ENCODE results near the gene P3H3. TPM values are rescaled to one million over a fixed set of nuclear protein-coding genes. Genes with fewer than 3 reads are reported as not detected.

The P3H3 gene
- polyA plus RNA-seq, 2 of the 4 experiments (the other 2 are of a cell fraction) = 8.6 to 21.9 TPM

DNA sequence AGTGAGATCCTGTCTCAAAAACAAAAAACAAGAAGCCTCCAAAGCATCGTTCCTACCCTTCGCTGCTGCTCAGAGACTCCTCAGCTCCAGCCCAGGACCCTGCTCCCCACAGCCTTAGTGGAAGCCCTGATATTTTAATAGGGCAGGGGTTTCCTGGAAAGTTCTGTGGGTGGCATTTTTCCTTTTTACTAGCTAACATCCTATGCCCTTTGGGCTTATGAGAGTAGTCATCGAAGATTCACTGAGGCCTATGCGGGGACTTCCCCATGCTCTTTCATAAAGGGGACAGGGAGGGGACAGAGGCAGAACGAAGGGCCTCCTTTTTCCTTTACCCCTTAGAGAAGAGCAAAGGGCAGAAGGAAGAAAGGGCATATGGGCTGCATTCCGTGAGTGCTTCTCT lies 47.6 kb upstream of the P3H3 start:
- 83% methylated on average over 6 of the region's 6 CpGs for WGBS (ENCODE audit: missing lambda C conversion rate)
- no peaks in the 10 kb centered on the region for H3K9me3 ChIP-seq
- no peak overlapping the region for H3K4me3 ChIP-seq
- no peak for ATAC-seq
- ChIA-PET POLR2A (interaction anchor here (0.6 to 2.8 kb wide), 3 partner anchors 14 to 105 kb away, joined by 3 to 22 read pairs (median 8); partner anchors contain the start of genes MLF2 and PTMS), CTCF (interaction anchor here (0.6 to 26.0 kb wide), 16 partner anchors 11 to 905 kb away, joined by 3 to 670 read pairs (median 4); partner anchors contain the start of genes GPR162, LAG3, MLF2 and P3H3)
- DNase-seq (ENCODE audit: low read depth in 1 of 2, low spot score in 1 of 2) = no peak
- H3K4me2 ChIP-seq = no peak overlapping the region
- FAIRE-seq = no peak
- no peak for TF ChIP-seq CHD4 (IDR thresholded peaks at IDR 0.05; ENCODE audit: borderline replicate concordance)
- H3K4me1 ChIP-seq = peaks cover 12% of the 10 kb centered on the region; the same call in 2 of the 3 replicates
- no peak overlapping the region for H3K27ac ChIP-seq

DNA sequence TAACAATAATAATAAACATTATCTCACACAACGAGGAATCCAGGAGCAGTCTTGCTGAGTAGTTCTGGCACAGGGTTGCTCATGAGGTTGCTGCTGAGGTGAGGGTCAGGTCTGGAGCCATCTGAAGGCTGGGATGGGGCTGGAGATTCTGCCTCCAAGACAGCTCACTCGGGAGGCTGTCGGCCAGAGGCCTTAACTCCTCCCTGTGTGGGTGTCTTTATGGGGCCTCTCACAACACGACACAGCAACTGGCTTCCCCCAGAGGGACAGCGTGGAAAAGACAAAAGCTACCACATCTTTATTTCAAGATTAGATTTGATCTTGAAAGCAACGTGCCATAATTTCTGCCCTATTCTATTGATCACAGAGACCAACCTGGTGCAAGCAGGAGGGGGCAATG lies 46.1 kb upstream of the P3H3 start:
- no peak for DNase-seq (ENCODE audit: low read depth in 1 of 2, low spot score in 1 of 2)
- ChIA-PET POLR2A (interaction anchor here (2.5 to 2.8 kb wide), 2 partner anchors 16 to 29 kb away, joined by 8 to 22 read pairs; partner anchors contain the start of genes MLF2 and PTMS), CTCF (interaction anchor here (0.8 to 26.0 kb wide), 8 partner anchors 13 to 244 kb away, joined by 3 to 670 read pairs (median 30); partner anchors contain the start of genes GPR162, LAG3, MLF2 and P3H3)
- TF ChIP-seq SMC3 (IDR thresholded peaks at IDR 0.05) = no peak
- no peak for TF ChIP-seq FOXS1 (CRISPR knock-in tag; IDR thresholded peaks at IDR 0.05)
- TF ChIP-seq, protein P1, sequence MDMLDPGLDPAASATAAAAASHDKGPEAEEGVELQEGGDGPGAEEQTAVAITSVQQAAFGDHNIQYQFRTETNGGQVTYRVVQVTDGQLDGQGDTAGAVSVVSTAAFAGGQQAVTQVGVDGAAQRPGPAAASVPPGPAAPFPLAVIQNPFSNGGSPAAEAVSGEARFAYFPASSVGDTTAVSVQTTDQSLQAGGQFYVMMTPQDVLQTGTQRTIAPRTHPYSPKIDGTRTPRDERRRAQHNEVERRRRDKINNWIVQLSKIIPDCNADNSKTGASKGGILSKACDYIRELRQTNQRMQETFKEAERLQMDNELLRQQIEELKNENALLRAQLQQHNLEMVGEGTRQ (IDR thresholded peaks at IDR 0.05) = no peak
- TF ChIP-seq, protein P2, sequence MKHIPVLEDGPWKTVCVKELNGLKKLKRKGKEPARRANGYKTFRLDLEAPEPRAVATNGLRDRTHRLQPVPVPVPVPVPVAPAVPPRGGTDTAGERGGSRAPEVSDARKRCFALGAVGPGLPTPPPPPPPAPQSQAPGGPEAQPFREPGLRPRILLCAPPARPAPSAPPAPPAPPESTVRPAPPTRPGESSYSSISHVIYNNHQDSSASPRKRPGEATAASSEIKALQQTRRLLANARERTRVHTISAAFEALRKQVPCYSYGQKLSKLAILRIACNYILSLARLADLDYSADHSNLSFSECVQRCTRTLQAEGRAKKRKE (CRISPR knock-in tag; IDR thresholded peaks at IDR 0.05; ENCODE audit: low read depth) = no peak
- no peak for TF ChIP-seq HOXB5 (CRISPR knock-in tag; IDR thresholded peaks at IDR 0.05)
- TF ChIP-seq ZSCAN20 (CRISPR knock-in tag; IDR thresholded peaks at IDR 0.05) = no peak
- TF ChIP-seq CHD2 (IDR thresholded peaks at IDR 0.05; ENCODE audit: low read length, partially characterized antibody) = no peak
- TF ChIP-seq EHMT2 (IDR thresholded peaks at IDR 0.05; ENCODE audit: low read depth) = no peak
- no peak for TF ChIP-seq SREBF2 (IDR thresholded peaks at IDR 0.05)
- no peak for TF ChIP-seq CBX2 (IDR thresholded peaks at IDR 0.05; ENCODE audit: borderline replicate concordance, low read depth)
- TF ChIP-seq GATA3 (IDR thresholded peaks at IDR 0.05; ENCODE audit: borderline replicate concordance) = no peak
- no peak for TF ChIP-seq NR3C1 (IDR thresholded peaks at IDR 0.05)
- TF ChIP-seq RFX5 (IDR thresholded peaks at IDR 0.05) = no peak
- no peak for TF ChIP-seq NFE2L2 (conservative IDR thresholded peaks at IDR 0.05; ENCODE audit: low read length)
- TF ChIP-seq EHF (CRISPR knock-in tag; IDR thresholded peaks at IDR 0.05) = no peak
- TF ChIP-seq, protein P3, sequence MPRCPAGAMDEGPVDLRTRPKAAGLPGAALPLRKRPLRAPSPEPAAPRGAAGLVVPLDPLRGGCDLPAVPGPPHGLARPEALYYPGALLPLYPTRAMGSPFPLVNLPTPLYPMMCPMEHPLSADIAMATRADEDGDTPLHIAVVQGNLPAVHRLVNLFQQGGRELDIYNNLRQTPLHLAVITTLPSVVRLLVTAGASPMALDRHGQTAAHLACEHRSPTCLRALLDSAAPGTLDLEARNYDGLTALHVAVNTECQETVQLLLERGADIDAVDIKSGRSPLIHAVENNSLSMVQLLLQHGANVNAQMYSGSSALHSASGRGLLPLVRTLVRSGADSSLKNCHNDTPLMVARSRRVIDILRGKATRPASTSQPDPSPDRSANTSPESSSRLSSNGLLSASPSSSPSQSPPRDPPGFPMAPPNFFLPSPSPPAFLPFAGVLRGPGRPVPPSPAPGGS (IDR thresholded peaks at IDR 0.05) = no peak
- Histone ChIP-seq H3K4me3 (no peak overlapping the region), H3K4me1 (peaks cover 9% of the 10 kb centered on the region; the same call in 1 of the 3 replicates), H3K27ac (no peak overlapping the region), H3K4me2 (no peak overlapping the region), H3K9me3 (no peaks in the 10 kb centered on the region)
- no peak for ATAC-seq
- 61% methylated on average over 6 of the region's 6 CpGs for WGBS (ENCODE audit: missing lambda C conversion rate)
- FAIRE-seq = no peak

DNA sequence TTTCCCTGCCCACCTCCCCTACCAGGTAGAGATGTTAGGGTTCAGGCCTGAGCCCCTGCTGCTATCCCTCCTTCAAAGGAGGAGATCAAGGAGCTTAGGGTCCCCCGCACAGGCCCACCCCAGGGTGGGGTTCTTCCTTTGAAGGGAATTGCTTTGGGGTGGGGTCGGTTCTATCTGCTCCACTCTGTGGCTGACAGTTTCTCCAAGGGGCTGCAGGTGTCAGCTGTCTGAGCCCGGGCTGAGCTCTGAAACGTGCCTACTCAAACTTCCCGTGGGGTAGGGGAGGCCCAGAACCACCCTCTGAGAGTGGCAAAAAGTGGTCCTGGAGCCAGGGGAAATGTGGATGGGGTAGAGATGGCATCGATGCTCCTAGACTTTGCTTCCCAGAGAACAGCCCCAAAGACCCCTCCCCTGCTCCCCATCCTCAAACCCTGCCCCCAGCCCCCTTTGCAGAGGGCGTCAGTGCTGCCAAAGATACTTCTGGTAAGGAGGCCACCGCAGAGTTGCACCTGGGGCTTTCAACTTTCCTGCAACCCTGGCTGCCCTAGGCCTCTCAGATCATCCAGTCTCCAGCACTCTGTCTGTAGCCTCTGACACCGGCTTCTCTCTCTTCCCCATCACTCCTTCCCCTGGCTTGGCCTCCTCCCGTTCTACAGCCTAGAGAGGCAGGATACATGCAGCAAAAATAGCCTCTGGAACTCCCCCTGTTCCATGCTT lies 45.2 kb upstream of the P3H3 start:
- no peaks in the 10 kb centered on the region for H3K9me3 ChIP-seq
- DNase-seq (ENCODE audit: low read depth in 1 of 2, low spot score in 1 of 2) (no peak), FAIRE-seq (no peak), ATAC-seq (no peak)
- CTCF ChIA-PET = interaction anchor here (0.6 to 26.0 kb wide), 10 partner anchors 9 to 496 kb away, joined by 3 to 670 read pairs (median 10); partner anchors contain the start of genes GPR162, LAG3, MLF2 and P3H3
- H3K27ac ChIP-seq = no peak overlapping the region
- TF ChIP-seq HDAC2 (IDR thresholded peaks at IDR 0.05) = no peak
- TF ChIP-seq, protein P2 (CRISPR knock-in tag; IDR thresholded peaks at IDR 0.05; ENCODE audit: low read depth) = no peak
- no peak for TF ChIP-seq RFX5 (IDR thresholded peaks at IDR 0.05)
- TF ChIP-seq SREBF2 (IDR thresholded peaks at IDR 0.05) = no peak
- TF ChIP-seq, protein P4, sequence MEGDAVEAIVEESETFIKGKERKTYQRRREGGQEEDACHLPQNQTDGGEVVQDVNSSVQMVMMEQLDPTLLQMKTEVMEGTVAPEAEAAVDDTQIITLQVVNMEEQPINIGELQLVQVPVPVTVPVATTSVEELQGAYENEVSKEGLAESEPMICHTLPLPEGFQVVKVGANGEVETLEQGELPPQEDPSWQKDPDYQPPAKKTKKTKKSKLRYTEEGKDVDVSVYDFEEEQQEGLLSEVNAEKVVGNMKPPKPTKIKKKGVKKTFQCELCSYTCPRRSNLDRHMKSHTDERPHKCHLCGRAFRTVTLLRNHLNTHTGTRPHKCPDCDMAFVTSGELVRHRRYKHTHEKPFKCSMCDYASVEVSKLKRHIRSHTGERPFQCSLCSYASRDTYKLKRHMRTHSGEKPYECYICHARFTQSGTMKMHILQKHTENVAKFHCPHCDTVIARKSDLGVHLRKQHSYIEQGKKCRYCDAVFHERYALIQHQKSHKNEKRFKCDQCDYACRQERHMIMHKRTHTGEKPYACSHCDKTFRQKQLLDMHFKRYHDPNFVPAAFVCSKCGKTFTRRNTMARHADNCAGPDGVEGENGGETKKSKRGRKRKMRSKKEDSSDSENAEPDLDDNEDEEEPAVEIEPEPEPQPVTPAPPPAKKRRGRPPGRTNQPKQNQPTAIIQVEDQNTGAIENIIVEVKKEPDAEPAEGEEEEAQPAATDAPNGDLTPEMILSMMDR (IDR thresholded peaks at IDR 0.05) = no peak
- TF ChIP-seq NFE2L2 (conservative IDR thresholded peaks at IDR 0.05; ENCODE audit: low read length) = no peak
- no peak for TF ChIP-seq RARB (CRISPR knock-in tag; IDR thresholded peaks at IDR 0.05)
- TF ChIP-seq NPAS2 (CRISPR knock-in tag; IDR thresholded peaks at IDR 0.05; ENCODE audit: borderline replicate concordance) = no peak
- TF ChIP-seq ZSCAN20 (CRISPR knock-in tag; IDR thresholded peaks at IDR 0.05) = no peak
- TF ChIP-seq NR3C1 (IDR thresholded peaks at IDR 0.05) = no peak
- TF ChIP-seq, protein P5, sequence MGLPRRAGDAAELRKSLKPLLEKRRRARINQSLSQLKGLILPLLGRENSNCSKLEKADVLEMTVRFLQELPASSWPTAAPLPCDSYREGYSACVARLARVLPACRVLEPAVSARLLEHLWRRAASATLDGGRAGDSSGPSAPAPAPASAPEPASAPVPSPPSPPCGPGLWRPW (IDR thresholded peaks at IDR 0.05) = no peak
- no peak for TF ChIP-seq POLR2AphosphoS2 (conservative IDR thresholded peaks at IDR 0.05; ENCODE audit: low read length)
- TF ChIP-seq HEYL (CRISPR knock-in tag; IDR thresholded peaks at IDR 0.05) = no peak
- no peak for TF ChIP-seq CEBPB (IDR thresholded peaks at IDR 0.05)
- H3K4me3 ChIP-seq = no peak overlapping the region
- no peak overlapping the region for H3K4me2 ChIP-seq
- 62% methylated on average over 8 of the region's 10 CpGs for WGBS (ENCODE audit: missing lambda C conversion rate)
- POLR2A ChIA-PET = interaction anchor here (2.8 kb wide), 1 partner anchor 30 kb away, joined by 8 read pairs; the partner anchor contains the start of gene MLF2
- H3K4me1 ChIP-seq = peaks cover 9% of the 10 kb centered on the region; the same call in 1 of the 3 replicates

Data from A549 (cell line).